NCI-H2081 (cell line): ENCODE results near the gene GABARAPL2.
"Not testable (repeated sequence)": the region's sequence is repeated elsewhere in the genome, so short reads cannot be mapped to it uniquely, and the experiment has no call there.

Experiments used
- DNase-seq, 2 experiments: peaks; one replicate each; lab custom pipeline; 2025; lab: John Stamatoyannopoulos, UW

GABARAPL2 gene, protein sequence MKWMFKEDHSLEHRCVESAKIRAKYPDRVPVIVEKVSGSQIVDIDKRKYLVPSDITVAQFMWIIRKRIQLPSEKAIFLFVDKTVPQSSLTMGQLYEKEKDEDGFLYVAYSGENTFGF

DNA sequence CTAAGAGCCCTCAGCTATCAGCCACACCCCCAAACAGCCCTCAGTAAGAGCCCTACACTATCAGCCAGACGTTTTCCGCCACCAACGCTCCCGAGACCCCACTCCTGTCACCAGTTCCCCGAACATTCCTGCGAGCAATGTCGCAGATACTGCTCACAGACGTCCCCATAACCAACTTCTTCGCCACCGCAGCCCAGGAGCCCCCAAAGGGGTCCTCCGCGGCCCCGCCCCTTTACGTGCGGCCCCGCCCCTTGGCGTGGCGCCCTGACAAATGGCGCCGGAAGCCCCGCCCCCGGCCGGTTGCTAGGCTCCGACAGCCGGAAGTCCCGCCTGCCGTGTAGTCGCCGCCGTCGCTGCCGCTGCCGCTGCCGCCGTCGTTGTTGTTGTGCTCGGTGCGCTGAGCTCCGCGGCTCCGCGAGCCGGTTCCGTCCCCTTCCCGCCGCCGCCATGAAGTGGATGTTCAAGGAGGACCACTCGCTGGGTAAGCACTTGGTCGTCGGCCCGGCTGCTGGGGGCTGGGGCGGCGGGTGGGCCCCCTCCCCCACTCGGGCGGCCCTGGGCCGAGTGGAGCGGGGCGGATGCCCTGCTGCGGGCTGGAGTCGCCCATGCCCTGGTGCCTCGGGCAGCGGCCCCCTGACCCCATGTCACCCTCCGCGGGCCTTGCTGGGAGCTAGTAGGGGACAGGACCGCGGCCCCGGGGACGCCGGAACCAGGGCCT lies at the start of gene GABARAPL2:
Gene GABARAPL2 (plus strand): TSS at position 340 of the 718 bp plus-strand sequence. CDS start 108 bp downstream, at position 448.
- DNase-seq: peak; percentile 56 to 69

DNA sequence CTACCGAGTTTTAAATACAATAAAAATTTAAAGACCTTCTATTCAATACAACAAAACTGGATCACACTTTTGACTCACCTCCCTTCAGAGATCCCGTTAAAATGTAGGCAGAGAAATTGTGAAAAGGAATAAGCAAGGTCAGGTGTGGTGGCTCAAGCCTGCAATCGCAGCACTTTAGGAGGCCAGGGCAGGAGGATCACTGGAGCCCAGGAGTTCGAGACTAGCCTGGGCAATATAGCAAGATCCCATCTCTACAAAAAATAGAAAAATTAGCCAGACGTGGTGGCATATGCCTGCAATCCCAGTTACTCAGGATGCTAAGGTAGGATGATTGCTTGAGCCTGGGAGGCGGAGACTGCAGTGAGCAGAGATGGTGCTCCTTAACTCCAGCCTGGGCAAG lies 47.0 kb upstream of the GABARAPL2 start:
- DNase-seq: no peak

DNA sequence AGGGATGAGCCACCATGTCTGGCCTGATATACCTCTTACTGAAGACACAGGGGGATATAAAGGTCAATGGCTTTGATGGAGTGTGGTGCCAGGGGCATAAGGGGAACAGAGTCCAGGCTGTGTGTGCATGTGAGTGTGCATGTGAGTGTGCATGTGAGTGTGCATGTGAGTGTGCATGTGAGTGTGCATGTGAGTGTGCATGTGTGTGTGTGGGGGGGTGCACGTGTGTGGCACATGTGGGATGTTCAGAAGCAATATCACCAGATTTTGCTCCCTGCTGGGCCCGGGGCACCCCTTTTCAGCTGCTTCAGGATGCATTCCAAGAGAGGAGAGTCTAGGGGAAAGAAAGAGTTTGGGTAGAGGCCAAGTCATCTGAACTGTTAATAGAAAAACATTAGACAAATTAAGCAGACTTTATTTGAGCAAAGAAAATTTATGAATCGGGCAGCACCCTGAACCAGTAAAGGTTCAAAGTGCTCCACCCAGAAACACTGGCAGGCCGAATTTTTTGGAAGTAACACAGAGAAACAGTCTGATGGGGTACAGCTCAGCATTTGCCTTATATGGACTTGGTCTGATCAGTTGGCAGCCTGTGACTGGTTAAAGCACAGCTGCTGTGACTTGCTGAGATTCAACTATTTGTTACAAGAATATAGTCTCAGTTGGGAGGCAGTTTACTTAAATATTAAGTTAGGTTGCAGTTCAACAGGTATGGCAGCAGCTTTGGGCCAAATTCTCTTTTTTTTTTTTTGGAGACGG lies 40.0 kb upstream of the GABARAPL2 start:
- no peak for DNase-seq

DNA sequence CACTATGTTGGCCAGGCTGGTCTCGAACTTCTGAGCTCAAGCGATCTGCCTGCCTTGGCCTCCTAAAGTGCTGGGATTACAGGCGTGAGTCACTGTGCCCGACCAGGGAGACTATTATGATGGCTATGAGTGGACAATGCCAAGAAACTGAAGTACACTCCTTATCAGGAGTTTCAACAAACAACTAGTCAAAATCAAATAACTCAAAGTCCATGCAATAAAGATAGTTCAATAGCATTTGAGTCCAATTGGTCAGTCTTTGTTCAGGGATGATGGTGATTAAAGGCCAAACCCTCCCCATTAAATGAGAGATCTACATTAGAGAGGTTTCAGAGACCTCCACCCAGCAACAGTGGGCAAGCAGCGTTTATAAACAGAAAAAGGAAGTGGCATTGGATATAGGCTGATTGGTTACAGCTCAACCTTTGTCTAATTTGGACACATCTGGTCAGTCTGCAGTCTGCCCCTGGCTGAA lies 38.3 kb upstream of the GABARAPL2 start:
- DNase-seq: no peak

DNA sequence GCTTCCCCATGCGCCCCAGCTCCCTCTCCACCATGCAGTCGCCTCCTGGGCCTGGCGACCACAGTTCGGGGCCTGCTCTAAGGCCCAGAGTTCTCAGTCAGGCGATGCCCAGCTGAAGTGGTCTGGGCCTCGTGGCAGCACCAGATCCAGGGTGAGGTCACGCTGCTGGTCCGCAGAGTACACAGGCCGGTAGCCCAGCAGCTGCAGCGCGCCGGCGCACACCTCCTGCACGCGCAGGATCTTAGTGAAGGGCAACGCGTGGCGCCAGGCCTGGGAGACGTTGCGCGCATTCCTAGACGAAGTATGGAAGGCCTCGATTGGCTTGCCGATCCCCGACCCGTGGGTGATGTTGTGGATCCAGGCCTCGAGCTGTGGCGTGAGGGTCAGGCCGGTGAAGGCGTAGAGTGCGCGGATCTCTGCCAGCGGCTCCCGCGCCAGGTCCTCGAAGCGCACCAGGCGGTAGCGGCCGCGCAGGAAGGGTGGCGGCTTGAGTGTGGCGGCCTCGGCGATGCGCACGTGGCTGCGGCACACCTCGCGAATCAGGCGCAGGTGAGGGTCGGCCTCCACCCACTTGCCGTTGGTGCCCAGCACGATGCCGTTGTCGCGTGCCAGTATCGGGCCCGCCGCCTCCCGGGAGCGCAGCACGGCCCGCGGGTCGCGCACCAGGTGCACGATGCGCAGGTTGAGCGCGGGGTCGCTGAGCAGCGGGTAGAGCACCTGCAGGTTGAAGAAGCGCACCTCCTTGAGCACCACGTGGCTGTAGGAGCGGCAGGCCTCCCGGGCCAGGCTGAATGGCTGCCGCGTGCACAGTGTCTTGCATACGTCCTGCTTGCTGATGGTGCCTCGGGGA lies 36.9 kb upstream of the GABARAPL2 start:
- no peak for DNase-seq

DNA sequence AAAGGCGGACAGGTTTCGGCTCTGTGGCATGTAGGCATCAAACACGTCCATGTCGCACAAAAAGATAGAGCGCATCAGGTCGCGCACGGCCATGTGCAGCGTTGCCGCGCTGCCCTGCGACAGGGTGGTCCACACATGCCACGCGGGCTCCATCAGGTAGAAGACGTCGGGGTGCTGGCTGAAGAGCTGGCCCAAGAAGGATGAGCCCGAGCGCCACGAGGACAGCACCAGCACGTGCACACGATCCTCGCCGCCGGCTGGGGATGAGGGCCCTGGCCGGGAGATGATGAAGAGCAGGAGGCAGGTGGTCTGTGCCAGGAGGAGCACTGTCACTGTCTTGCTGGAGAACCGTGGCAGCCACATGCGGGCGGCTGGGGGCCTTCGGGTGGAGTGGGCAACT lies 36.2 kb upstream of the GABARAPL2 start:
- no peak for DNase-seq

DNA sequence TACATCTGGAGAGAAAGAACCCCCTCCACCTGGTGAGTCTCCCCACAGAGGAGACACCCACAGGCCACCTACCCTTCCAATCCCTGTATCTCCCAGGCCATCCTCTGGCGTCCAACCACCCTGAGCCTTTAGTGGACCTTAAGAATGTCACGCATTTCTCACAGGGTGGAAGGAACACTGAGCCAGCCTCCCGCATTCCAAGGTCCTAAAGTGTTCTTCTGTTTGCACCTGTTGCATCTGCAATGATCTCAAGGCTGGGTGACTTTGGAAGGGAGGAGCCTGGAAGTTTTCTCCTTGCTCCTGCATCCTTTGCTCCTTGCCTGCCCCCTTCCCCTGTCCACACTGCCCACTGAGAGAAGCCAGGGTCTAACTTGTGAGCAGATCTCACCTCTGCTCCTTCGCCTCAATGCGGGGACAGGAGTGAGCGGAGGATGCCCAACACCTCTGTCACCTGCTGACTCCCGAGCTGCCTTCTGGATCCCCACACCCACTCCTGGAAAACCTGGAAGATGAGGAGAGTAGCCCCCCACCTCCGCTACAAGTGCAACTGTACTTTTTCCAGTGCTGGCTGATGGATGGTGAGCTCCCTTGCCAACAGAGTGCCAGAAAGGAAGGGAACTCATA lies 33.9 kb upstream of the GABARAPL2 start:
- DNase-seq: no peak

DNA sequence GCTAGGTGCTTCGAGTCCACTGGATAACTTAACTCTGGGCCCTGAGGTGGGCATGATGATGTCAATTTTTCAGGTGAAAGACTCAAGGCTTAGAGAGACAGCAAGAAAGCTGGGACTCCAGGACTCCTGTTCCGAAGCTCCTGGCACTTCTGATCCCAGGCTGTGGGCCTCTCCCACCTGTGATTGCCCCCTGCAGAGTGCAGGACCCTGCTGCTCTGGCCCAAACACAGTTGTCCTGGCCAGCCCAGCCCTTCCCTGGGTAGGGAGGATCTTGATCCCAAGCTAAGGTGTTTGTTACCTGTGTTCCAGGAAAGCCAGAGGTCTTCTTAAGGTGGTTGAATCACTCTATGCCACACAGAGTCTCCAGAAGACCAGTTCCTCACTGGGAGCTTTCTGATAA lies 33.4 kb upstream of the GABARAPL2 start:
- DNase-seq: no peak

DNA sequence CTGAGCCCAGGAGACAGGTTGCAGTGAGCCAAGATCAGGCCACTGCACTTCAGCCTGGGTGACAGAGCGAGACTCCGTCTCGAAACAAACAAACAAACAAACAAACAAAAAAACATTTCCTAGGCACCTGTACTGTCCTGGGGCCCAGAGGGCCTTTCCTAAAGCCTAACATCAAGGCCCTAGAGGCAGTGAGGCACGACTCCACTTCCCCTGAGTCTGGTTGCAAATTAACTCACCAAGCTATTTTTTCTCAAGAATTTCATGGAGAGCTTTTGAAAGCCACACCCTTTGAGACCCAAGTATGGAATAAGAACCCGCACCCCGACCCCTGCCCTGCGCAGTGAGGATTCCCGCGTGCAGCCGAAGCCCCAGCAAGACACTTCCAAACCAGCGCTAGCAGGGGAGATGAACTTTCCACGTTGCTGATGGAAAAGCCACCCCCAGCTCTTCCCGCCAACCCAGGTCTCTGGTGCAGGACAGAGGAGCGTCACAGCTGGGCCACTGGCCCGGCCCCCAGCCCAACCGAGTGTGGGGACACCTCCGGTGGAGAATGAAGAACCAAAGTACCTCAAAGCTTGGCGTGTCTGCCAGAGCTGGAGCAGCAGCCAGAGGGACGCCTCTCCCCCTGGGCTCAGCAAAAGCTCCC lies 31.5 kb upstream of the GABARAPL2 start:
- DNase-seq: no peak

DNA sequence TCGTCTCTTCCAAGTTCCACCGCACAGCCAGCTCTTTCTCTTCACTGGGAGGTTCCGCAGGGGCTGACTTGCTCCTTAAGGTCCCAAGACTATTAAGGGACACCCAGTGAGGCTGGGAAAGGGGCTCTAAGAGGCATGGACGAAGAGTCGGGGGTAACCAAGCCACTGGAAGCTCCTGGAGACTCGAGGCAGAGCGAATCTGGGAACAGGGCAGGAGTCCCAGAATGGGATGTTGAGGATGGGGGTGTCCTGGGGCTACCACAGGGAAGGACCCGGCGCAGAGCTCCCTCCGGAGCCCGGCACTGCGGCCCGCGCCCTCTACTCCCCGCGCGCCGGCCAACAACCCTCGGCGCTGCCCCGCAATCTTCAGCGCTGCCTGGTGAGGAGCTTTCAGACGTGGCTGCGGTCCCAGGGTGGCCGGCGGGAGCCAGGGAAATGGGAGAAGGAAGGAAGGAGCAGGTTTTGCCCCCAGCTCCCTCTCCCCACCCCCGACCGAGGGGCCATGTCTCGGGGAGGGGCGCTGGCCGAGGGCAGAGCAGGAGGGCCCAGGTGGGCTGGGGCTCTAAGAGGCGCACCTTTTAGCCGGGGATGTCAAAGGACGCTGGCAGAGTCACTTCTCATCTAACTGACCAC lies 30.9 kb upstream of the GABARAPL2 start:
- DNase-seq: no peak

DNA sequence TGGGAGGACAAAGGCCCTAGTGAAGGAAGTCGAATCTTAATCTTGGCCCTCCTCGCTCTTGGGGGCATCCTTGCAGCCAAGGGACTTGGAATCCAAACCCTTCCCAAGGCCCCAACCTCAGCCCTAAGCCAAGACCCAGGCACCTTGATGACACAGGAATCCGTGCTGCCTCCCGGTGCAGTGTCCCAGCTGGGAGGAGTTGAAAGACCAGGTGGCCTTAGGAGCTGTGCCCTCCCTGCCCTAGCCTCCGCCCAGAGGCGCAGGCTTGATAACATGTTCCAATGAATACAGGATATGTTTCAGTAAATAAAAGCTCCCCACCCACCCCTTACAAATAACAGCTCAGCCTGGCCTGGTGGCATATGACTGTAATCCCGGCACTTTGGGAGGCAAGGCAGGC lies 30.3 kb upstream of the GABARAPL2 start, which contains the start of gene CHST5:
Gene CHST5 (minus strand): TSS at position 208 of the 400 bp plus-strand sequence. CDS start 5,724 bp downstream, outside the sequence.
- no peak for DNase-seq

DNA sequence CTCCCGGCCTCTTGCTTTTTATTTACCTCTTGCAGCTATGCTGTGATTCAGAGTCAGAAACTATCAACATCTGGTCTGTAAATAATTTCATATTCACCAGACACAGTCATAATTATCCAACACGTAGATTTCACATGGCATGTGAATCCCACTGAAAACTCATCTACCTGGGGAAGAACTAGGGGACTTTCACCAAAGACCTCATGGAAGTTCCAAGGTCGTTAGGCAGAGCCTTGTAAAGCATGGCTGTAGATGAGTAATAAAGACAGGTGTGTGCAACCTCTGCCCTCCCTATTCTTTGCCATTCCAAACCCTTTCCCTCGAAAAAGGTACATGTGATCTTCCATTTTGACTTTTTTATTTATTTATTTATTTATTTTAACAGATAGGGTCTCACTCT lies 28.4 kb upstream of the GABARAPL2 start:
- DNase-seq: no peak

DNA sequence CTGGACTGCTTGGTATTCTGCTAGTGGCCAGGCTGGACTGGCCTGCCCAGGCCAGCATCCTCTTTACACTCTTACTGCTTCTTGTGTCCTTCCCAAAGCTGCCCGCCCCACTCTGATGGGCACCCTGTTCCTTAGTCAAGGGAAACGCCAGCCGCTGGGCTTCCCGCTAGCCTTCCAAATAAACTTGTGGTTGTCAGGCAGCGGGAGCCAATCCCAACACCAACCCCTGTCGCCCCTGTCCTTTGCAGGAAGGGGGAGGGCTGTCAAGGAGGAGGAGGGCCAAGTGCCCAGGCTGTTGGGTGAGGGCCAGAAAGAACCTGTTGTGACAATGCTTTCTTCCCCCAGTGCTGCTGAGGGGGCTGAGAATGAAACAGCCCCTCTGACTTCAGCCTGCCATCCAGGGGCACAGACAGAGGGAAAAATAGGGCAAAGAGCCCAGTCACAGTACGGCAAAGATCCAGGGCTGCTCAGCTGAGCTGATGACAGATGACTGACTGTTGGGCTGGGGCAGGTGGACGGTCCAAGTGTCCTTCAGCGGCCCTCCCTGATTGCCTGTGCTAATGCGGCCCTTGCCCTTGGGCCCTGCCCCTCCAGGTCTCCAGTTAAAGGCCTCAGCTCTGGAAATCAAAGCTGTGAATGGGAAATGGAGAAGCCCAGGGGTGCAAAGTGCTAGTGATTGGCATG lies 27.2 kb upstream of the GABARAPL2 start:
- not testable (repeated sequence) for DNase-seq

DNA sequence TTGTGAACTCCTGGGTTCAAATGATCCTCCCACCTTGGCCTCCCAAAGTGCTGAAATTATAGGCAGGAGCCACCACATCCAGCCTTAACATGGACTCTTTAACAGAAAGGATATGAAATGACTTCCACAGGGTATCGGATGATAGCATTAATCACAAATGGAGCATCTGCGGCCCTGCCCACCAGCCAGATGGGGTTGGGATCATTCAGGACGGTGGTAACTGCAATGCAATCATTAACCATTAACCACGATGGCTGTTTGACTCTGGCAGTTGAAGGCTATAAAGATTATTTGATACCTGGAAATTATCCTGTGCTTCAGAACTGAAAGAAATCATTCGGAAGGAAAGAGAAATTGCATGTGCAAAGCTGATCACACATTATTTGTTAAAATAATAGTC lies 24.9 kb upstream of the GABARAPL2 start:
- no peak for DNase-seq

DNA sequence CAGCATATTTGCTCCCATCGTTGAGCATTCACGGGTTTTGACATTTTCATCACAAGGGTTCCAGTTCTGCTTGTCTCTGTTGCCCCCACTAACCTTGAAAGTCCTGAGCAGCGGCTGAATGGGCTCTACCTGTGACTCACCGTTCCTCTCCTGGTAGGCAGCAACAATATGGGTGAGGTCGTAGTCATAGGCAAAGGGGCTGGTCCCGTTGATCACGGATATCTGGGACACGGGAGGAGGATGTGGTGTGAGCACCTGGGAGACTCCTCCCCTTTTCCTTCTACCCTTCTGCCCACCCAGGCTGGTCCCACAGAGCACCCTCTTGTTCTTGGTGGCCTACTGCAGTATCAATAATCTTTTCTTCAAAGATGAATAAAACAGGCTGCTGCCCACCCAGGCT lies 23.7 kb upstream of the GABARAPL2 start:
- DNase-seq: not testable (repeated sequence)

DNA sequence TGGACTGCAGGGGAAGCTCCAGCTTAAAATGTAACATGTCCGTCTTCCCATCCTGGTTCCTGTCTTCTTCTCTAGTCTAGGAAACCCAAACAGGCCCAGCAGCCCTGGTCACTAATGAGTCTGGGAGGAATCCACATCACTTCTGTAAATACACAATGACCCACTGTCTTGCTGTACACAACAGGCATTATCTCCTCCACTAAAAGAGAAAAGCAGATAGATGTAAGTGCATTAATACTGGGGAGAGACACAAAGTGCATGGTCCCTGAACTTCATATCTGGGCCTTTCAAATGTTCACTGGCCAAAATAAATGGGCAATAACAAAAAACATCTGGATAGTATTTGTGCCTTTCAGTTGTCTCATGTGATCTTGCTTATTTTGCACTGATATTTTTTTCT lies 20.3 kb upstream of the GABARAPL2 start:
- not testable (repeated sequence) for DNase-seq

DNA sequence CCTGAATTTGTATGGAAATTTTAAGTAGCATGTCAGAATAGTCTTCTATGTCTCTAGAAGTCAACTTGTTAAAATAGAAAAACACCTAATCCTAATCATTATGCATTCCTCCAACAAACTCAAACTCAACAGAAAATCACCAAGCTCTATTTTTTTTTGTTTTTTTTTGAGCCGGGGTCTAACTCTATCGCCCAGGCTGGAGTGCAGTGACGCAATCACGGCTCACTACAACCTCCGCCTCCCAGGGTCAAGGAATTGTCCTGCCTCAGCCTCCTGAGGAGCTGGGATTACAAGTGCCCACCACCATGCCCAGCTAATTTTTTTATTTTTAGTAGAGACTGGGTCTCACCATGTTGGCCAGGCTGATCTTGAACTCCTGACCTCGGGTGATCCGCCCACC lies 19.9 kb upstream of the GABARAPL2 start:
- no peak for DNase-seq

DNA sequence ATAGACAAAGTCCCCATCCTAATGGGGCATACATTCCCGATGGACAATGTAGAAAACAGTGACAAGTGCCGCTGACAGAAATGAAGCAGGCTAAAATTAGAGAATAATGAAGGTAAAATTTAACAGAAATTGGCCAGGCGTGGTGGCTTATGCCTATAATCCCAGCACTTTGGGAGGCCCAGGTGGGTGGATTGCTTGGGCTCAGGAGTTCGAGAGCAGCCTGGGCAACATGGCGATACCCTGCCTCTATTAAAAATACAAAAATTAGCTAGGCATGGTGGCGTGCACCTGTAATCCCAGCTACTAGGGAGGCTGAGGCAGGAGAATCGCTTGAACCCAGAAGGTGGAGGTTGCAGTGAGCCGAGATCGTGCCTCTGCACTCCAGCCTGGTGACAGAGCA lies 17.7 kb upstream of the GABARAPL2 start:
- not testable (repeated sequence) for DNase-seq

DNA sequence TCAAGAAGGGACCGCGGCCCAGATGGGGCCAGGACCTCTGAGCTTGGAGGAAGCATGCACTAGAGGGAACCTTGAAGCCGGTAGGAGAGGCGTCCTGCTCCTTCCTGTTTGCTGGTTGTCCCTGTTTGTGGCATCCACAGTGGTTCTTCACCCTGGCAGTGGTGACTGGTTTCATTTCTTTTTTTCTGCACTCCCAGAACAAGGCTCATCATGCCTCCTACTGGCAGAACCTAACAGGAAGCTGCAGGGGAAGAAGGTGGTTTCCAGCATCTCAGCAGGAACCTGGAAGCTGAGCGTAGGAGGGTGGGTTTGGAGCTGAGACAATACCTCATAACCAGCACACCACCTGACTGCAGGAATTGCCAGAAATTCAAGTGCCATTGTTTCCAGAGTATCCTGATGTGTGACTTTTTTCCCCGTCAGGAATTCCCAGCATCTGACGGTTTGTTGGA lies 15.9 kb upstream of the GABARAPL2 start:
- peak in 1 of 2 experiments; percentile 20 for DNase-seq

DNA sequence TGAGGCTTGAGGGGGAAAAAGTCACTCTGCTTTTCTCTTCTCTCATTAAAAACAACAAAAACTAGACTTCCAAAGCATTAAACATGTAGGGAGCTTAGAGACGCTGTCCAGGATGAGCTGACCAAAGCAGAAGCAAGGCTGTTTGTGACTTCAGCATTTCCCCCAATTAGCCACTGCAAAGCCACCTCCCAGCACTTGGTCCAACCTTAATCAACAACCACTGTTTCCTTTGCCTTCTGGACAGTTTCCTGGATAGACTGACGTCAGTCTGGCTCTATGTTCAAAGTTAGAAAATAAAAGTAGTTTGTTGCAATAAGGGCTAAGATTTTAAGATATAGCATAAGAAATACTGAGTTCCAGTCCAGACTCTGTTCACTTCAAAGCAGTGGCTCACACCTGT lies 13.2 kb upstream of the GABARAPL2 start:
- no peak for DNase-seq
